Uterus (tissue), 2 donors: ENCODE measurements around the gene NLE1.

ENCODE experiments used
- CTCF ChIP-seq, 4 experiments: fragments of 200-600 bp in 2 of 4; fragments of 450-650 bp in 2 of 4; sonication (generic) in 2 of 4; IDR thresholded peaks; one replicate each; pipeline ENCODE4 v1.5.1; 2016 to 2019; ENCODE audit warnings: antibody characterized with exemption in 4 of 4, mild to moderate bottlenecking in 2 of 4, moderate library complexity in 1 of 4
- POLR2A ChIP-seq, 2 donors: fragments of 450-650 bp; IDR thresholded peaks; one replicate each; pipeline ENCODE4 v1.6.1; 2016; ENCODE audit warnings: antibody characterized with exemption in 2 of 2, mild to moderate bottlenecking in 1 of 2, moderate library complexity in 1 of 2

GRCh38 chr17:35094902-35095301 is 47.2 kb downstream of the NLE1 start:
- no peak for TF ChIP-seq CTCF (IDR thresholded peaks at IDR 0.05)
- no peak for TF ChIP-seq POLR2A (IDR thresholded peaks at IDR 0.05)
